A172 (cell line): ENCODE data around the gene SULT1A1. TPM values are rescaled to one million over a fixed set of nuclear protein-coding genes. Genes with fewer than 3 reads are reported as not detected.
"Not testable (repeated sequence)": the region's sequence is repeated elsewhere in the genome, so short reads cannot be mapped to it uniquely, and the experiment has no call there.

Experiments
- DNase-seq: peaks from one replicate; pipeline ENCODE4 v3.0.0-alpha.2; 2015; ENCODE audit warnings: low spot score
- total RNA-seq: library from RNA; depleted of rRNA; stranded (reverse); fragments of >200 nt; shearing (Covaris generic); gene quantifications from 2 replicates; pipeline ENCODE4 v1.2.3, GENCODE V29; 2014

The SULT1A1 gene
- total RNA-seq, 1 experiment from 2014 or later = 111 TPM

GRCh38 chr16:28608867-28609596 lies 812 bp downstream of the SULT1A1 start:
- DNase-seq = not testable (repeated sequence)

DNA sequence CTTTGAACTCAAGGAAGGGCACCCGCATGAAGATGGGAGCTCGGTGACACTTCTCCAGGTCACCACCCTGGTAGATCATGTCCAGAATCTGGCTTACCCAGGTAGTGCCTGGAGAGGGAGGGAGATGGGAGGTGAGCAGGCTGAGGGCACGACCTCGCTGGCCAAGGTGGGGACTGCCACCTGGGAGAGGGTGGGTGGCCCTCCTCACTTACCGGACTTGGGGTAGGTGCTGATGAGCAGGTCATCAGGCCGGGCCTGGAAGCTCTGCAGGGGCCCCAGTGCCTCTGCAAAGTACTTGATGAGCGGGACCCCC lies 1.4 kb downstream of the SULT1A1 start:
- DNase-seq = not testable (repeated sequence)

GRCh38 chr16:28607681-28608495 lies 2.0 kb downstream of the SULT1A1 start:
- not testable (repeated sequence) for DNase-seq

DNA sequence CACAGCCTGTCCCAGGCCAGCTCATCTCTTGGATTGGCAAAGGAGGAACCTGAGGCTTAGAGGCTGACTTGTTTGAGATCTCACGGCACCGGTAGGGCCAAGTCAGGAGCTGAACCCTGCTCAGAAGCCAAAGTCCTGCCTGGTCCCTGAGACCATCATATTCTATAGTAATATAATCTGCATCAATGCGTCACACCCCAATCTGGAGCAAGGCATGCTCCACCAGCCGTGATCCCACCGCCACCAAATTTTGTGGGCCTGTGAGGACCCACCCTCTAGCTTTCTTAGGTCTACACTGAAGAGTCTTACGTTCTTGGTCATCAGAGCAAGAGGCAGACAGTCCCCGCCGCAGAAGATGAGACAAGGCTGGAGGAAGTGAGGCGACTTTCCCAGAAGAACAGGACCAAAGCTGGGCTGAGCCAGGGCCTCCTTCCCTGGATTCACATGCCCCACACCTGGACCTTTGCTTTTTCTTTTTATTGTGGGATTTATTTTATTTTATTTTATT lies 2.7 kb downstream of the SULT1A1 start:
- no peak for DNase-seq

- DNase-seq = no peak
These were observed 3.3 kb downstream of the SULT1A1 start for GRCh38 chr16:28606291-28607115.

DNA sequence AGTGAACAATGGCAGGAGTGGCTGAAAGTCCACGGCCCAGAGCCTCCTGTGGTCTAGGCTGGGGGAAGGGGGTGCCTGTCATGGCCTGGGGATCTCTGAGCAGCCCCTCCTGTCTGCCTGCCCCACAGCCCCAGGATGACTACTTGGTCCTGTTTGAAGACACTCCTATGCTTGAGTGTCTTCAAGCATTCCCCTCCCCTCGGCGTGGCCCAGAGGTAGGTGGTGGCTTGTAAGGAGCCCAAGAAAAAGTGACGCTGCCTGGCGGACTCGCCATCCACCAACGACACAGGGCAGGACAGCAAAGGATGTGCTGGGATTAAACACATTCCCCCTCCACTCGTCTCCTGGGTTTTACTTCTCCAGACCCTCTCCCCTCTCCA lies 5.7 kb downstream of the SULT1A1 start:
- no peak for DNase-seq

DNA sequence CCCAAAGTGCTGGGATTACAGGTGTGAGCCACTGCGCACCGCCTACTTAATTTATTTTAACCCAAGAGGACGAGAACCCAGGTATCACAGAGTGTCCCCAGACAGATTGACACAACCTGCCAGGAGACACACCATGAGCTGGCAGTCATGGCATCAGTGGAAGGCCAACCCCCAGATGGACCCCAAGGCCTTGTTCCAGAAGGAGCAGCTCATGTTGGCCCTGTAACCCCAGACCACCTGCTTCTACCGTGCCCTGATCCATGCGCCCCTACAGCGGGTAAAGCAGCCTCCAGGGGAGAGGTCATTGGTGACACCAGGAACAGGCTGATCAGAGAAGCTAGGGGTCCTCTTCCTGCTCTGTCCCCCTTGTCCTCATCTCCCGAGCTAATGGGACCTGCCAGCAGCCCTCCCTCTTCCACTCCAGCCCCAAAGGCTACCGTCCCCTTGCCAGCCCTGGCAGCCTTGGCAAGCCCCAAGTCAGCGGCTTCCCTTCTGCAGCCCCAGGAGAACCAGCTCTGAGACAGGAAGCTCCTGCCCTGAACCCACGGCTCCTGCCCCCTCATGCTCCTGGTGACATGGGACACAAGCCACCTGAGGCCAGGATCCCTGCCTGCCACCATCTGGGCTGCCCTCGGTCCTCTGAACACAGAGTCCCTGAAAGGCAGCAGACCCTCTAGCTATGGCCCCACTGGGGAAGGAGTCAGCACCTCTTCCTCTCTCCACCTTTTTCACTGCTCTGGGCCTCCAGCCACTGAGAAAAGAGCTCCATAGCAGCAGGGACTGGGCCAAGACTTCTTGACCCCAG lies 6.3 kb downstream of the SULT1A1 start:
- DNase-seq = no peak

GRCh38 chr16:28602529-28602928 lies 7.3 kb downstream of the SULT1A1 start:
- no peak for DNase-seq

GRCh38 chr16:28602062-28602461 lies 7.8 kb downstream of the SULT1A1 start:
- DNase-seq = not testable (repeated sequence)

GRCh38 chr16:28601589-28601988 lies 8.3 kb downstream of the SULT1A1 start:
- DNase-seq = not testable (repeated sequence)

DNA sequence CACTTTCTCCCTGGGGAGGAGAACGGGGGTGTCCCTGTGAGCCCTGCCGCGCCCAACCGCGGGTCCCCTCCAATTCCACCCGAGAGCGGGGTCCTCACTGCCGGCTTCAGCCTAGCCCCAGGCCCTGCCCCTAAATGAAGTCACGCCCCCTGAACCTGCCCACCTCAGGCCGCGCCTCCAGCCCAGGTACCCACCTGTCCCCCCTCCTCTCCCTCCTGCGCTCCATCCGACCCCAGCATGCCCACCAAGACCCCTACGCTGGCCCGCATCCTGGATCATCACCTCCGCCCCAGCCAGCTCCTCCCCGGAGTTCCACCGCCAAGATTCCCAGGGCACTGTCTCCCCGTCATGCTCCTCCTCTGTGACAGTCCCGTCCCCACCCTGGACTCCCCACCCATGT lies 8.9 kb downstream of the SULT1A1 start:
- DNase-seq = not testable (repeated sequence)

DNA sequence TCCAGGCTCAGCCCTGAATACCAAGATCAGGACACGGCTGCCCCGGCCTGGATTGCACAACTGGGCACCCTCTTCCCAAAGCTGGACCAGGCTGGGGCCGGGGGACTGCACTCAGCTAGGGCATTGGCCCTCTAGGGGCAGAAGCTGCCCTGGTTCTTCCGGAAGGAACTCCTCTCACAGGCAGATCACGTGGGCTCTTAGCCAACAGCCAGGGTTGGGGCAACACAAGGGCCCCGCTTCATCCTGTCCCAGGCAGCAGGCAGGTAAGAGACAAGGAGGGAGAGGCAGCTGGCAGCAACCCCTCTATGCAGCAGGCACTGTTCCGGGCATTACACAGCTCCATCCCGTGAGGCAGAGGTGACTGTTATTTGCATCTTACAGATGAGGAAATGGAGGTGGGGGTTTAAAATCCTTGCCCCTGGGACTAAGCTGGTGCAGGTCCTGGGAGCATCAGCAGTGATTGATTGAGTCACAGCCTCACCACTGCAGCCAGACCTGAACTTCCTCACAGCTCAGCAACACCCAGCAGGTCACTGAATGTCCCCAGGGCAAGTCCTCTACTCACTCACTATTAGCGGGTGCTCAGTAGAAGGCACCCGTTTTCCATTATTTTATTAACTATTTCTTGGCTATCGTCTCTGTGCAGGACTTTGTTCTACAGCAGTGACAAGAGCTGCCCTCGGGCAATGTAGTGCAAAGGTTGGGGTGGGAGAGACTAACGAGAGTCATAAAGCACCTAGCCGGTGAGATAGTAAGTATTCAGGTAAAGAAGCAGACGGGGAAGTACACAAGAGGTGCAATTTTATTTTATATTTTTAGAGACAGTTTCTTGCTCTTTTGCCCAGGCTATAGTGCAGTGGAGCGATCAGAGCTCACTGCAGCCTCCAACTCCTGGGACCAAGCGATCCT lies 10.2 kb downstream of the SULT1A1 start:
- not testable (repeated sequence) for DNase-seq

DNA sequence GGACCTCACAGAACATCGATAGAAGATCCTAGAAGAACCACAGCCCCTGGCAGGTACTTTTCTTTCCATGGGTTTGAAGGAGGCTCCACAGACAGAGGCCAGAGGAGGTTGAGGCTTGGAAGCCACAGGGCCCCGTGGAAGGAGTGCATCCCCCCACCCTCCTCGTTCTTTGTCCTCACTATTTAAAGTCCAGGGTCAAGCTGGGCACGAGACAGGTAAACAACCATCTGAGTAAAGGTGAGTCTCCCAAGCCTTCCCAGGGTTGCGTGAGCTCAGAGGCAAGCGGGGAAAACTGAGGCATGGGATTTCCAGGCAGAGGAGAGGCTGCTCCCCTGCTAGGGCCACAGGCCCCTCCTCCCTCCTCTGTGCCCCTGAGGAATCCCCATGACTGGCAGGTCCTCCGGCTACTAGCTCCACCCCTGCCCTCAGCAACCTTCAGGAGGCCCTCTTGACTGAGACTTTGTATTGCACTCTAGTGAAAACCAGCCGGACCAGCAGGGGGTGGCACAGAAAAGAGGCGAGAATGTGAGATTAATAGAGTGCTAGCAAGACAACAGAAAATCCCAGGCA lies 12.1 kb downstream of the SULT1A1 start:
- no peak for DNase-seq

GRCh38 chr16:28596840-28597691 lies 12.8 kb downstream of the SULT1A1 start, which contains the start of gene SULT1A2:
SULT1A2 (minus strand) TSS chr16:28597050; CDS start chr16:28595930, 1,120 bp downstream.
- no peak for DNase-seq

DNA sequence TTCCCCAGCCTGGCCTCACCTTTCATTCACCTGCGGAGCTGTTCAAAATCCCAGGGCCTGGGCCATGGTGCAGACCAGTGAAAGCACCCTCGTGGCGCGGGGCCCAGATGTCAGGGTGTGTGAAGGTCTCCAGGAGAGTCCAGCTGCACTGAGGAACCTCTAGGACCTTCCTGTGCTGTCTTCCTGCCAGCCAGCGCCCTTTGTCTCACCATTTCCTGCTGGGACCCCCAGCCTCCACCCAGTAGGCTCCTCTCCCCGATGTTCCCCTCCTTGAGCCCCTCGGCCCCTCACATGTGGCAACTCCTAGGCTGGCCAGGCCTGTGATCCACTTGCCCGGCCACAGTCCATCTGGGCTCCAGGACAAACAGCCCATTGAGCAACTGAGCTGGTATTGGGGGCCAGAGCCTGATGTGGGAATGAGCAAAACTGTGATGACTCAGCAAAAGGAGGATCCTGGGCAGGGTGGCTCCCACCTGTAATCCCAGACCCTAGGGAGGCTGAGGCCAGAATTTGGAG lies 13.7 kb downstream of the SULT1A1 start:
- no peak for DNase-seq

GRCh38 chr16:28595451-28595850 lies 14.4 kb downstream of the SULT1A1 start:
- DNase-seq = not testable (repeated sequence)

GRCh38 chr16:28592979-28593553 lies 16.8 kb downstream of the SULT1A1 start:
- DNase-seq = no peak

GRCh38 chr16:28592511-28592910 lies 17.3 kb downstream of the SULT1A1 start:
- no peak for DNase-seq
